H1 (cell line): ENCODE measurements around the gene LOXL1. TPM values are rescaled to one million over a fixed set of nuclear protein-coding genes. Genes with fewer than 3 reads are reported as not detected.
A peak's percentile ranks its signal among the peaks of the same experiment; 100 is the strongest.

Source experiments
- ASH2L ChIP-seq: fragments of 200-600, 300-600 bp; sonication (generic); IDR thresholded peaks from one replicate; pipeline ENCODE4 v1.7.1; 2017; ENCODE audit warnings: low read length
- BACH1 ChIP-seq: IDR thresholded peaks from 2 replicates; pipeline ENCODE4 v1.6.1; 2012; ENCODE audit warnings: low read length, improper control_type of control experiment
- EGR1 ChIP-seq: IDR thresholded peaks from 2 replicates; pipeline ENCODE4 v1.6.1; 2011; ENCODE audit warnings: low read depth, low read length, borderline replicate concordance
- GABPA ChIP-seq: IDR thresholded peaks from 2 replicates; pipeline ENCODE4 v1.6.1; 2011; ENCODE audit warnings: mild to moderate bottlenecking, low read length, moderate library complexity, borderline replicate concordance; ENCODE audit not compliant: insufficient read depth
- SIN3A ChIP-seq, 2 experiments: IDR thresholded peaks in 1 of 2; conservative IDR thresholded peaks in 1 of 2; 2 replicates each; pipeline ENCODE4 v1.6.1; 2011 to 2012; ENCODE audit warnings: low read length in 2 of 2, improper control_type of control experiment in 1 of 2, low read depth in 1 of 2, mild to moderate bottlenecking in 1 of 2
- TEAD4 ChIP-seq: IDR thresholded peaks from 2 replicates; pipeline ENCODE4 v1.6.1; 2012; ENCODE audit warnings: low read depth, low read length, inconsistent platforms, mixed read lengths
- polyA plus RNA-seq, 7 experiments: library from polyadenylated mRNA; depleted of rRNA in 3 of 7; stranded (reverse) in 5 of 7; unstranded in 2 of 7; fragments of >200 nt in 5 of 7; fragments of 200-250 nt in 2 of 7; gene quantifications; 1 replicate in 5 of 7; 2 replicates in 1 of 7; 4 replicates in 1 of 7; pipeline versions ENCODE4 v1.2.1 to v1.2.3, GENCODE V29; 2011 to 2013; ENCODE audit warnings: missing spikeins in 2 of 7, mixed read lengths in 2 of 7
- total RNA-seq: library from RNA; stranded (reverse); fragmentation: NEBNext Ultra II Directional; extraction: Animal tissue kit (Norgen Biotek cat#: 25700); gene quantifications from 2 replicates; pipeline ENCODE4 v1.2.1, GENCODE V29; 2021

Gene LOXL1
- total and polyA plus RNA-seq, 2 of the 8 experiments (the other 6 are each of a cell fraction or from before 2014, with no cell fraction given): 8.1 to 14.4 TPM

GRCh38 chr15:73927476-73928240 is 1.4 kb downstream of the LOXL1 start (continued):
- TF ChIP-seq EGR1 (peak; percentile 12; the same call in 1 of the 2 replicates), BACH1 (peak; percentile 45), TEAD4 (no peak), ASH2L (peak; percentile 68), SIN3A (conservative IDR thresholded peaks at IDR 0.05 in 1 of 2, IDR thresholded peaks at IDR 0.05 in 1 of 2; ENCODE audit: low read depth in 1 of 2, low read length in 2 of 2) (0 out of 4 replicates have a peak, but pooled peaks of 1 of the 2 experiments have one; percentile 34), GABPA (peak; percentile 57; the same call in 1 of the 2 replicates)
